A673 (cell line): Measurements from ENCODE around the gene RAB11A.

Source experiments
- CTCF ChIP-seq: fragments of 300-800, 200-600 bp; sonication (generic); conservative IDR thresholded peaks from 2 replicates; pipeline ENCODE4 v1.5.1; 2017; ENCODE audit warnings: low read depth, mild to moderate bottlenecking, antibody characterized with exemption, low read length, moderate library complexity, mixed read lengths
- EZH2 ChIP-seq: fragments of 200-600 bp; sonication (generic); IDR thresholded peaks from 2 replicates; pipeline ENCODE4 v1.6.1; 2017; ENCODE audit warnings: borderline replicate concordance, low read depth, mild to moderate bottlenecking, mixed read lengths, antibody characterized with exemption, low read length; ENCODE audit not compliant: poor library complexity, severe bottlenecking

- TF ChIP-seq CTCF (no peak), EZH2 (no peak)
These were observed 40.7 kb upstream of the RAB11A start for GRCh38 chr15:65828585-65828984.
